Activated T-cell treated with anti-CD3 and anti-CD28 coated beads for 4 hours (primary cell): ENCODE results near the gene TGFB3.
"Not testable (repeated sequence)": the region's sequence is repeated elsewhere in the genome, so short reads cannot be mapped to it uniquely, and the experiment has no call there.

Source experiments
- DNase-seq: peaks from one replicate; pipeline ENCODE4 v3.0.0-alpha.2; 2020

TGFB3 gene

GRCh38 chr14:75946785-75947184, 35.0 kb downstream of the TGFB3 start:
- DNase-seq, result no peak

GRCh38 chr14:75944607-75945241, 37.1 kb downstream of the TGFB3 start:
- no peak for DNase-seq

GRCh38 chr14:75941030-75941429, 40.8 kb downstream of the TGFB3 start:
- DNase-seq, result no peak

- no peak for DNase-seq
Observed at GRCh38 chr14:75939200-75939599, 42.6 kb downstream of the TGFB3 start.

GRCh38 chr14:75934998-75935628, 46.7 kb downstream of the TGFB3 start:
- DNase-seq, result no peak

GRCh38 chr14:75933712-75934296, 48.0 kb downstream of the TGFB3 start:
- no peak for DNase-seq

GRCh38 chr14:75928690-75929181, 53.1 kb downstream of the TGFB3 start:
- DNase-seq, result no peak

- DNase-seq, result no peak
Observed at GRCh38 chr14:75927564-75928087, 54.2 kb downstream of the TGFB3 start.

- DNase-seq, result no peak
Observed at GRCh38 chr14:75926431-75927115, 55.2 kb downstream of the TGFB3 start.

GRCh38 chr14:75925141-75925840, 56.5 kb downstream of the TGFB3 start:
- DNase-seq, result not testable (repeated sequence)

- not testable (repeated sequence) for DNase-seq
Observed at GRCh38 chr14:75920421-75920820, 61.4 kb downstream of the TGFB3 start.

GRCh38 chr14:75917946-75918335, 63.9 kb downstream of the TGFB3 start:
- DNase-seq, result no peak

GRCh38 chr14:75917322-75917945, 64.4 kb downstream of the TGFB3 start:
- no peak for DNase-seq

GRCh38 chr14:75915045-75915444, 66.8 kb downstream of the TGFB3 start:
- no peak for DNase-seq

GRCh38 chr14:75913183-75913582, 68.6 kb downstream of the TGFB3 start:
- DNase-seq, result no peak

- no peak for DNase-seq
Observed at GRCh38 chr14:75911883-75912282, 69.9 kb downstream of the TGFB3 start.

GRCh38 chr14:75910048-75910447, 71.7 kb downstream of the TGFB3 start:
- no peak for DNase-seq

- no peak for DNase-seq
Observed at GRCh38 chr14:75909630-75910029, 72.2 kb downstream of the TGFB3 start.
